Measurements from ENCODE around the gene SIRT2.
"Not testable (repeated sequence)": the region's sequence is repeated elsewhere in the genome, so short reads cannot be mapped to it uniquely, and the experiment has no call there.

GRCh38 chr19:38941466-38941865 is 42.0 kb upstream of the SIRT2 start:
- not testable (repeated sequence) for TF ChIP-seq CTCF (IDR thresholded peaks at IDR 0.05 in 2 of 3, conservative IDR thresholded peaks at IDR 0.05 in 1 of 3; ENCODE audit: borderline replicate concordance in 1 of 3, insufficient read depth in 1 of 3, low read depth in 2 of 3, low read length in 2 of 3); ATF3 (IDR thresholded peaks at IDR 0.05); MAX (IDR thresholded peaks at IDR 0.05); ZBTB33 (IDR thresholded peaks at IDR 0.05; ENCODE audit: extremely low read depth, insufficient replicate concordance, low read length); POLR2A (IDR thresholded peaks at IDR 0.05; ENCODE audit: borderline replicate concordance, extremely low read depth, insufficient read depth, insufficient read length); POLR2AphosphoS5 (IDR thresholded peaks at IDR 0.05; ENCODE audit: low read depth, low read length); YY1 (IDR thresholded peaks at IDR 0.05; ENCODE audit: extremely low read depth, insufficient replicate concordance, low read depth, low read length); EGR1 (IDR thresholded peaks at IDR 0.05; ENCODE audit: low read depth); REST (IDR thresholded peaks at IDR 0.05; ENCODE audit: low read depth); ZNF274 (IDR thresholded peaks at IDR 0.05; ENCODE audit: low read depth, low read length); EZH2 (IDR thresholded peaks at IDR 0.05); CEBPB (IDR thresholded peaks at IDR 0.05; ENCODE audit: low read depth)

Measured in HCT116 (cell line).